K562 (cell line): ENCODE measurements around the gene CLIC3. TPM values are rescaled to one million over a fixed set of nuclear protein-coding genes. Genes with fewer than 3 reads are reported as not detected.

Experiments used
- BRF1 ChIP-seq: IDR thresholded peaks from 3 replicates; pipeline ENCODE4 v1.6.1; 2011; ENCODE audit warnings: borderline replicate concordance, mild to moderate bottlenecking; ENCODE audit not compliant: insufficient read length; ENCODE audit errors: extremely low read depth
- CBX2 ChIP-seq: fragments of 200-600 bp; sonication (generic); IDR thresholded peaks from one replicate; pipeline ENCODE4 v1.6.1; 2012; ENCODE audit warnings: mild to moderate bottlenecking, low read length, inconsistent platforms; ENCODE audit not compliant: insufficient read depth, poor library complexity, severe bottlenecking
- CBX8 ChIP-seq: fragments of 200-600 bp; sonication (generic); IDR thresholded peaks from 2 replicates; pipeline ENCODE4 v1.6.1; 2012; ENCODE audit warnings: borderline replicate concordance, mixed run types, low read depth, mild to moderate bottlenecking, moderate library complexity, mixed read lengths, low read length, control low read depth, inconsistent platforms; ENCODE audit not compliant: poor library complexity, severe bottlenecking; ENCODE audit errors: extremely low read depth
- EP300 ChIP-seq: IDR thresholded peaks from 2 replicates; pipeline ENCODE4 v1.6.1; 2012; ENCODE audit warnings: low read length, improper control_type of control experiment
- FIP1L1 ChIP-seq: fragments of 200-400 bp; formaldehyde crosslinking; IDR thresholded peaks from 2 replicates; pipeline ENCODE4 v1.6.1; 2018; ENCODE audit warnings: mild to moderate bottlenecking, low read depth, low read length; ENCODE audit not compliant: poor library complexity, severe bottlenecking
- FOXK1 ChIP-seq: sonication (generic); formaldehyde crosslinking; IDR thresholded peaks from 2 replicates; pipeline ENCODE4 v1.8.0; 2022; ENCODE audit warnings: missing genetic modification reagents, mild to moderate bottlenecking, borderline replicate concordance
- GTF2F1 ChIP-seq: IDR thresholded peaks from 2 replicates; pipeline ENCODE4 v1.6.1; 2011; ENCODE audit warnings: low read depth, low read length, improper control_type of control experiment
- HDAC8 ChIP-seq: fragments of 450-650 bp; IDR thresholded peaks from 2 replicates; pipeline ENCODE4 v1.6.1; 2016; ENCODE audit warnings: mild to moderate bottlenecking, missing genetic modification characterization, moderate library complexity, missing compliant biosample characterization
- L3MBTL2 ChIP-seq: fragments of 450-650 bp; IDR thresholded peaks from 2 replicates; pipeline ENCODE4 v1.6.1; 2016; ENCODE audit warnings: mild to moderate bottlenecking, moderate library complexity
- MAFF ChIP-seq: IDR thresholded peaks from 2 replicates; pipeline ENCODE4 v1.6.1; 2012; ENCODE audit warnings: low read length, improper control_type of control experiment
- MCM3 ChIP-seq: fragments of 450-650 bp; IDR thresholded peaks from 2 replicates; pipeline ENCODE4 v1.6.1; 2016
- SREBF2 ChIP-seq: sonication (generic); formaldehyde crosslinking; IDR thresholded peaks from 2 replicates; pipeline ENCODE4 v1.4.0; 2020; ENCODE audit warnings: mild to moderate bottlenecking, missing genetic modification reagents
- ZBTB17 ChIP-seq: fragments of 450-650 bp; formaldehyde crosslinking; IDR thresholded peaks from 2 replicates; pipeline ENCODE4 v1.4.0; 2020; ENCODE audit warnings: mild to moderate bottlenecking
- ZC3H11A ChIP-seq: IDR thresholded peaks from 2 replicates; pipeline ENCODE4 v1.6.1; 2012; ENCODE audit warnings: low read depth, low read length, improper control_type of control experiment
- ZNF140 ChIP-seq: fragments of 250-450 bp; sonication (Bioruptor Pico); IDR thresholded peaks from 2 replicates; pipeline ENCODE4 v1.8.0; 2021; ENCODE audit warnings: moderate library complexity, mild to moderate bottlenecking, inconsistent platforms
- polyA plus RNA-seq, 8 experiments: library from polyadenylated mRNA; depleted of rRNA in 4 of 8; stranded (reverse) in 5 of 8; unstranded in 3 of 8; fragments of >200 nt; fragmentation: Nextera tagmentation in 2 of 8; fragmentation: Illumina TruSeq in 1 of 8; extraction: Ambion mirVana in 2 of 8; extraction: Trizol in 1 of 8; gene quantifications; 2 replicates each; pipeline versions ENCODE4 v1.2.1 to v1.2.3, GENCODE V29; 2011 to 2014; ENCODE audit warnings: inconsistent platforms in 1 of 8, missing spikeins in 1 of 8
- total RNA-seq, 7 experiments: library from RNA; depleted of rRNA in 6 of 7; stranded (reverse); fragments of >200 nt in 6 of 7; fragmentation: Illumina TruSeq in 2 of 7; extraction: Trizol in 2 of 7; gene quantifications; 2 replicates each; pipeline versions ENCODE4 v1.2.1 to v1.2.3, GENCODE V29; 2011 to 2021; ENCODE audit warnings: low replicate concordance in 1 of 7
- TF ChIP-seq, protein P1 (sequence below), 2 experiments: fragments of 450-650 bp; formaldehyde crosslinking in 1 of 2; IDR thresholded peaks; 2 replicates each; pipeline versions ENCODE4 v1.4.0 to v1.6.1; 2014 to 2020; ENCODE audit warnings: mild to moderate bottlenecking in 2 of 2, borderline replicate concordance in 1 of 2, low read depth in 1 of 2
- TF ChIP-seq, protein P2 (sequence below): sonication (generic); formaldehyde crosslinking; IDR thresholded peaks from 2 replicates; pipeline ENCODE4 v1.8.1; 2023; ENCODE audit warnings: mild to moderate bottlenecking, missing genetic modification reagents

CLIC3 gene
- total and polyA plus RNA-seq, 9 of the 15 experiments (the other 6 are each of a cell fraction or from before 2014, with no cell fraction given), result 0.27 to 0.29 TPM; not detected in 7

DNA sequence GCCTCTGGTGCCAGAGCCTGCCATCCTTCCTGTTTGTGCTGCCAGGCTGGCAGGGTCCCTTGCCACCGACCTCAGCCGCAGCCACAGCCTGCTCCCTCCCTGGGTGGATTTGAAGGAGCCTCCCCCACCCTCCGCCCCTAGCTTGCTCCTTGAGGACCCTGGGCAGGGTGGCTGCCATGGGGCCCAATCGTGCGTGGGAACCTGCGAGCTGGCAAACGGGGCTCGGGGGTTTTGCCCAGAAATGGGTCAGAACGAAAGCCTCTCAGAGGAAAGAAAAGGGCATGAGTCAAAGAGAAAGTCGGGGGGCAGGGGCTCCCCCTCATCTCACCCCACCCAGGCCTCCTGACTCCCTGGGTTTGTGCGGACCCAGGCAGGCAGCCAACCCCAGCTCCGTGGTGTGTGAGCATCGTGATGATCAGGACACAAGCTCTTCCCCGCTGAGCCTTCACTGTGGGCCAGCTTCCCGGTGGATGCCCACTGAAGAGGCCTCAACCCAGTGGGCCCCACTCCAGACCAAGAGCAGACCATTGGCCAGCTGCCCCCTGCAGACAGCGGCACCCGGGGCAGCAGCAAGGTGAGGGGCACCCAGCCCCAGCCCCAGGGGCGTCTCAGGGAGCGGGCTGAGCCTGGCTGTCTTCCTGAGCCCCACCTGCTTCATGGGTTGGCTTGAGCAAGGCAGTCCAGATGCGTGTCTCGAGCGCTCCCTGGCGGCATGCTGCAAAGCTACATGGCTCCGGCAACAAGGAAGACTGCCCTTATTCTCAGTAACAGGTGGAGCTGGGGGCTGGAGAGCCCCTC, 38.5 kb upstream of the CLIC3 start (continued):
- TF ChIP-seq, protein P1, sequence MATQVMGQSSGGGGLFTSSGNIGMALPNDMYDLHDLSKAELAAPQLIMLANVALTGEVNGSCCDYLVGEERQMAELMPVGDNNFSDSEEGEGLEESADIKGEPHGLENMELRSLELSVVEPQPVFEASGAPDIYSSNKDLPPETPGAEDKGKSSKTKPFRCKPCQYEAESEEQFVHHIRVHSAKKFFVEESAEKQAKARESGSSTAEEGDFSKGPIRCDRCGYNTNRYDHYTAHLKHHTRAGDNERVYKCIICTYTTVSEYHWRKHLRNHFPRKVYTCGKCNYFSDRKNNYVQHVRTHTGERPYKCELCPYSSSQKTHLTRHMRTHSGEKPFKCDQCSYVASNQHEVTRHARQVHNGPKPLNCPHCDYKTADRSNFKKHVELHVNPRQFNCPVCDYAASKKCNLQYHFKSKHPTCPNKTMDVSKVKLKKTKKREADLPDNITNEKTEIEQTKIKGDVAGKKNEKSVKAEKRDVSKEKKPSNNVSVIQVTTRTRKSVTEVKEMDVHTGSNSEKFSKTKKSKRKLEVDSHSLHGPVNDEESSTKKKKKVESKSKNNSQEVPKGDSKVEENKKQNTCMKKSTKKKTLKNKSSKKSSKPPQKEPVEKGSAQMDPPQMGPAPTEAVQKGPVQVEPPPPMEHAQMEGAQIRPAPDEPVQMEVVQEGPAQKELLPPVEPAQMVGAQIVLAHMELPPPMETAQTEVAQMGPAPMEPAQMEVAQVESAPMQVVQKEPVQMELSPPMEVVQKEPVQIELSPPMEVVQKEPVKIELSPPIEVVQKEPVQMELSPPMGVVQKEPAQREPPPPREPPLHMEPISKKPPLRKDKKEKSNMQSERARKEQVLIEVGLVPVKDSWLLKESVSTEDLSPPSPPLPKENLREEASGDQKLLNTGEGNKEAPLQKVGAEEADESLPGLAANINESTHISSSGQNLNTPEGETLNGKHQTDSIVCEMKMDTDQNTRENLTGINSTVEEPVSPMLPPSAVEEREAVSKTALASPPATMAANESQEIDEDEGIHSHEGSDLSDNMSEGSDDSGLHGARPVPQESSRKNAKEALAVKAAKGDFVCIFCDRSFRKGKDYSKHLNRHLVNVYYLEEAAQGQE (IDR thresholded peaks at IDR 0.05; ENCODE audit: borderline replicate concordance), result peak; percentile 91
- TF ChIP-seq, protein P1 (CRISPR knock-in tag; IDR thresholded peaks at IDR 0.05; ENCODE audit: low read depth), result no peak
- TF ChIP-seq MAFF (no peak), HDAC8 (tag) (no peak), SREBF2 (CRISPR knock-in tag) (no peak), L3MBTL2 (no peak), ZBTB17 (CRISPR knock-in tag) (no peak), GTF2F1 (no peak), CBX2 (no peak), FOXK1 (CRISPR knock-in tag) (no peak; the same call in 1 of the 2 replicates), FIP1L1 (no peak), CBX8 (no peak), ZNF140 (CRISPR knock-in tag) (no peak), EP300 (no peak), MCM3 (no peak), BRF1 (no peak), ZC3H11A (no peak)
- TF ChIP-seq, protein P2, sequence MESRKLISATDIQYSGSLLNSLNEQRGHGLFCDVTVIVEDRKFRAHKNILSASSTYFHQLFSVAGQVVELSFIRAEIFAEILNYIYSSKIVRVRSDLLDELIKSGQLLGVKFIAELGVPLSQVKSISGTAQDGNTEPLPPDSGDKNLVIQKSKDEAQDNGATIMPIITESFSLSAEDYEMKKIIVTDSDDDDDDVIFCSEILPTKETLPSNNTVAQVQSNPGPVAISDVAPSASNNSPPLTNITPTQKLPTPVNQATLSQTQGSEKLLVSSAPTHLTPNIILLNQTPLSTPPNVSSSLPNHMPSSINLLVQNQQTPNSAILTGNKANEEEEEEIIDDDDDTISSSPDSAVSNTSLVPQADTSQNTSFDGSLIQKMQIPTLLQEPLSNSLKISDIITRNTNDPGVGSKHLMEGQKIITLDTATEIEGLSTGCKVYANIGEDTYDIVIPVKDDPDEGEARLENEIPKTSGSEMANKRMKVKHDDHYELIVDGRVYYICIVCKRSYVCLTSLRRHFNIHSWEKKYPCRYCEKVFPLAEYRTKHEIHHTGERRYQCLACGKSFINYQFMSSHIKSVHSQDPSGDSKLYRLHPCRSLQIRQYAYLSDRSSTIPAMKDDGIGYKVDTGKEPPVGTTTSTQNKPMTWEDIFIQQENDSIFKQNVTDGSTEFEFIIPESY (CRISPR knock-in tag), result 0 out of 2 replicates have a peak, but pooled peaks have one; percentile 43
